ENCODE results near the gene TGFBR3. TPM values are rescaled to one million over a fixed set of nuclear protein-coding genes. Genes with fewer than 3 reads are reported as not detected.

TGFBR3 gene
- total and polyA plus RNA-seq, 2 of the 13 experiments (the other 11 are each of a cell fraction or from before 2014, with no cell fraction given): 76.5 to 195 TPM

DNA sequence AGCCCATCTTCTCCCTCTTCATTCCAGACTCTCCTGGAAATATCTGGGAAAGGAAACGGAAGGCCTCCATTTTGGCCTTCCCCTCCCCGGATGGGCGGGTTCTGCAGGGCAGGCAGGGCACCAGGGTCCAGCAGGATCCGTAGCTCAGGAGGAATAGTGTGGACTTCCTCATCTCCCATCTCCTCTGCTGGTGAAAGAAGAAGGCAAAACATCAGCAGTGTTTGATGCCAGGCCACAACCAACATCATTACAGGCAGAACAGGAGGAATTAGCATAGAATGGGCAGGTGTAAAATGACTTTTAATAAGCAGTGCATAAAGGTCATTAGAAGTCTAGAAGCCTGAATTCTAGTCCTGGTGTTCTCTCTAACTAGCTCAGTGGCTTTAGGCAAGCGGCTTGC is 165.9 kb downstream of the TGFBR3 start:
- peak overlapping the region; percentile 43 for H3K27ac ChIP-seq (ENCODE audit: extremely low read length, insufficient read depth, low read length)
- H3K4me2 ChIP-seq (ENCODE audit: low read depth, low read length): no peak overlapping the region
- FAIRE-seq: no peak
- POLR2A ChIA-PET: no interaction called here
- H3K27me3 ChIP-seq (ENCODE audit: control insufficient read depth in 1 of 2, insufficient read depth in 2 of 2, low read length in 2 of 2): no peaks in the 10 kb centered on the region
- H3K36me3 ChIP-seq (replicated peaks in 1 of 2; ENCODE audit: control insufficient read depth in 1 of 2, insufficient read depth in 2 of 2, low read length in 2 of 2): peaks cover 29 to 85% of the 10 kb centered on the region in 2 experiments
- WGBS (ENCODE audit: low lambda C conversion rate): 84% methylated on average over 5 of the region's 5 CpGs
- no peak for DNase-seq (ENCODE audit: low spot score)
- no peak for ATAC-seq
- no peaks in the 10 kb centered on the region for H4K20me1 ChIP-seq (ENCODE audit: insufficient read depth, low read length)
- CTCF ChIA-PET (ENCODE audit: low intra/inter-chr PET ratio, low total read pairs): no interaction called here
- intact Hi-C loops (cut with micrococcal nuclease; ENCODE audit: unreplicated experiment): no loop called here
- peak; percentile 92 for TF ChIP-seq RBM22 (optimal IDR thresholded peaks at IDR 0.05; ENCODE audit: low read length)
- no peak for TF ChIP-seq CEBPB (IDR thresholded peaks at IDR 0.05; ENCODE audit: borderline replicate concordance, low read depth, low read length)
- no peak for TF ChIP-seq ZFAT (CRISPR knock-in tag; conservative IDR thresholded peaks at IDR 0.05)
- H3K9ac ChIP-seq (ENCODE audit: insufficient read depth, low read depth, low read length): no peak overlapping the region
- no peaks in the 10 kb centered on the region for H3K9me3 ChIP-seq (ENCODE audit: low read length)
- no peak overlapping the region for H3K4me3 ChIP-seq (replicated peaks in 1 of 3; ENCODE audit: insufficient read depth in 1 of 3, low read depth in 2 of 3, low read length in 3 of 3)
- H3K79me2 ChIP-seq (ENCODE audit: insufficient read depth, low read length): no peaks in the 10 kb centered on the region
- peaks cover 27% of the 10 kb centered on the region for H3K4me1 ChIP-seq (ENCODE audit: insufficient read depth, low read length)
- in situ Hi-C loops (cut with HindIII; ENCODE audit: extremely low pct_ligation_motif_present, low pct_unique_long_range_greater_than_20kb): no loop called here
- no TSS peak for BruUV-seq (replicated peaks)
- no peak overlapping the region for H2AFZ ChIP-seq (ENCODE audit: low read length)

GRCh38 chr1:91718877-91719276 is 167.1 kb downstream of the TGFBR3 start:
- in situ Hi-C loops (cut with HindIII; ENCODE audit: extremely low pct_ligation_motif_present, low pct_unique_long_range_greater_than_20kb) (no loop called here), intact Hi-C loops (cut with micrococcal nuclease; ENCODE audit: unreplicated experiment) (no loop called here)
- H3K36me3 ChIP-seq (replicated peaks in 1 of 2; ENCODE audit: control insufficient read depth in 1 of 2, insufficient read depth in 2 of 2, low read length in 2 of 2): peaks cover 33 to 85% of the 10 kb centered on the region in 2 experiments
- H3K9me3 ChIP-seq (ENCODE audit: low read length): no peaks in the 10 kb centered on the region
- ChIA-PET POLR2A (interaction anchor here (0.7 kb wide), 1 partner anchor 18 kb away, joined by 3 read pairs; no protein-coding TSS in a partner anchor), CTCF (ENCODE audit: low intra/inter-chr PET ratio, low total read pairs) (no interaction called here)
- H3K27me3 ChIP-seq (ENCODE audit: control insufficient read depth in 1 of 2, insufficient read depth in 2 of 2, low read length in 2 of 2): no peaks in the 10 kb centered on the region
- BruUV-seq (replicated peaks): no TSS peak
- peak overlapping the region; percentile 56 for H3K27ac ChIP-seq (ENCODE audit: extremely low read length, insufficient read depth, low read length)
- DNase-seq (ENCODE audit: low spot score): peak; percentile 57
- no peaks in the 10 kb centered on the region for H3K79me2 ChIP-seq (ENCODE audit: insufficient read depth, low read length)
- FAIRE-seq: no peak
- peak; percentile 19; the same call in 1 of the 2 replicates for TF ChIP-seq HOMEZ (CRISPR knock-in tag; IDR thresholded peaks at IDR 0.05; ENCODE audit: low read depth)
- TF ChIP-seq ERF (CRISPR knock-in tag; IDR thresholded peaks at IDR 0.05): no peak
- TF ChIP-seq HNF4A (CRISPR knock-in tag; IDR thresholded peaks at IDR 0.05): peak; percentile 35
- TF ChIP-seq ASH2L (IDR thresholded peaks at IDR 0.05; ENCODE audit: insufficient read length, low read depth, low read length): peak; percentile 36
- no peak for TF ChIP-seq ATF4 (CRISPR knock-in tag; IDR thresholded peaks at IDR 0.05)
- TF ChIP-seq, protein P1, sequence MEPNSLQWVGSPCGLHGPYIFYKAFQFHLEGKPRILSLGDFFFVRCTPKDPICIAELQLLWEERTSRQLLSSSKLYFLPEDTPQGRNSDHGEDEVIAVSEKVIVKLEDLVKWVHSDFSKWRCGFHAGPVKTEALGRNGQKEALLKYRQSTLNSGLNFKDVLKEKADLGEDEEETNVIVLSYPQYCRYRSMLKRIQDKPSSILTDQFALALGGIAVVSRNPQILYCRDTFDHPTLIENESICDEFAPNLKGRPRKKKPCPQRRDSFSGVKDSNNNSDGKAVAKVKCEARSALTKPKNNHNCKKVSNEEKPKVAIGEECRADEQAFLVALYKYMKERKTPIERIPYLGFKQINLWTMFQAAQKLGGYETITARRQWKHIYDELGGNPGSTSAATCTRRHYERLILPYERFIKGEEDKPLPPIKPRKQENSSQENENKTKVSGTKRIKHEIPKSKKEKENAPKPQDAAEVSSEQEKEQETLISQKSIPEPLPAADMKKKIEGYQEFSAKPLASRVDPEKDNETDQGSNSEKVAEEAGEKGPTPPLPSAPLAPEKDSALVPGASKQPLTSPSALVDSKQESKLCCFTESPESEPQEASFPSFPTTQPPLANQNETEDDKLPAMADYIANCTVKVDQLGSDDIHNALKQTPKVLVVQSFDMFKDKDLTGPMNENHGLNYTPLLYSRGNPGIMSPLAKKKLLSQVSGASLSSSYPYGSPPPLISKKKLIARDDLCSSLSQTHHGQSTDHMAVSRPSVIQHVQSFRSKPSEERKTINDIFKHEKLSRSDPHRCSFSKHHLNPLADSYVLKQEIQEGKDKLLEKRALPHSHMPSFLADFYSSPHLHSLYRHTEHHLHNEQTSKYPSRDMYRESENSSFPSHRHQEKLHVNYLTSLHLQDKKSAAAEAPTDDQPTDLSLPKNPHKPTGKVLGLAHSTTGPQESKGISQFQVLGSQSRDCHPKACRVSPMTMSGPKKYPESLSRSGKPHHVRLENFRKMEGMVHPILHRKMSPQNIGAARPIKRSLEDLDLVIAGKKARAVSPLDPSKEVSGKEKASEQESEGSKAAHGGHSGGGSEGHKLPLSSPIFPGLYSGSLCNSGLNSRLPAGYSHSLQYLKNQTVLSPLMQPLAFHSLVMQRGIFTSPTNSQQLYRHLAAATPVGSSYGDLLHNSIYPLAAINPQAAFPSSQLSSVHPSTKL (CRISPR knock-in tag; IDR thresholded peaks at IDR 0.05): peak; percentile 33; the same call in 1 of the 2 replicates
- TF ChIP-seq HMG20A (CRISPR knock-in tag; IDR thresholded peaks at IDR 0.05; ENCODE audit: borderline replicate concordance): 0 out of 2 replicates have a peak, but pooled peaks have one; percentile 20
- no peaks in the 10 kb centered on the region for H4K20me1 ChIP-seq (ENCODE audit: insufficient read depth, low read length)
- H2AFZ ChIP-seq (ENCODE audit: low read length): no peak overlapping the region
- 40% methylated on average over 5 of the region's 5 CpGs for WGBS (ENCODE audit: low lambda C conversion rate)
- H3K4me2 ChIP-seq (ENCODE audit: low read depth, low read length): no peak overlapping the region
- peak; percentile 62 for ATAC-seq
- peaks cover 27% of the 10 kb centered on the region for H3K4me1 ChIP-seq (ENCODE audit: insufficient read depth, low read length)
- no peak overlapping the region for H3K4me3 ChIP-seq (replicated peaks in 1 of 3; ENCODE audit: insufficient read depth in 1 of 3, low read depth in 2 of 3, low read length in 3 of 3)
- H3K9ac ChIP-seq (ENCODE audit: insufficient read depth, low read depth, low read length): no peak overlapping the region
